HCT116 (cell line): ENCODE data around the gene FSHR. TPM values are rescaled to one million over a fixed set of nuclear protein-coding genes. Genes with fewer than 3 reads are reported as not detected.

Source experiments
- ATAC-seq: fragments of 200-7000 bp; cut with Tn5 transposase; 2 replicates; pipeline ENCODE4 v1.9.1; 2020; ENCODE audit warnings: mild to moderate bottlenecking, moderate library complexity
- BruUV-seq: library from RNA; stranded (reverse); fragments of 400-500 nt; replicated peaks from 2 replicates; lab custom pipeline; 2021; lab: Mats Ljungman, UMichigan
- CTCF ChIA-PET: fragments of 300-600 bp; sonication (Branson Sonifier 250); formaldehyde crosslinking; loops from one replicate; lab custom pipeline; 2021; ENCODE audit warnings: antibody characterized with exemption; lab: Charles Lee
- POLR2A ChIA-PET: fragments of 300-600, 350-600 bp; sonication (Branson Sonifier 250); formaldehyde crosslinking; loops from one replicate; lab custom pipeline; 2021; ENCODE audit warnings: antibody characterized with exemption; lab: Charles Lee
- RAD21 ChIA-PET, 2 experiments: fragments of 300-600 bp; sonication (Branson Sonifier 250); formaldehyde crosslinking; loops; one replicate each; lab custom pipeline; 2023; ENCODE audit warnings: low total read pairs in 2 of 2; ENCODE audit not compliant: uncharacterized antibody in 2 of 2, unreplicated experiment in 2 of 2, low non-redundant PET in 1 of 2; lab: Charles Lee
- DNase-seq: peaks from one replicate; pipeline ENCODE4 v3.0.0-alpha.2; 2010; ENCODE audit warnings: low read depth, low spot score
- H2AFZ ChIP-seq: fragments of 200-600 bp; shearing (Covaris generic), sonication (generic); 2 replicates; pipeline ENCODE4 v1.6.1; 2017; ENCODE audit warnings: low read depth, mixed run types, mixed read lengths, antibody characterized with exemption, low read length; ENCODE audit not compliant: poor library complexity, severe bottlenecking
- H3K27ac ChIP-seq: 2 replicates; pipeline ENCODE4 v1.5.1; 2012; ENCODE audit warnings: low read depth, low read length
- H3K27me3 ChIP-seq: fragments of 200-600 bp; sonication (generic); 2 replicates; pipeline ENCODE4 v1.6.1; 2016; ENCODE audit warnings: mixed run types, low read length, mixed read lengths; ENCODE audit not compliant: insufficient read depth
- H3K36me3 ChIP-seq, 2 experiments: fragments of 200-500 bp in 1 of 2; fragments of 200-600 bp in 1 of 2; sonication (Bioruptor generic) in 1 of 2; sonication (generic) in 1 of 2; 2 replicates each; pipeline versions ENCODE4 v1.5.1 to v1.6.1; 2014 to 2016; ENCODE audit warnings: low read length in 2 of 2, inconsistent platforms in 1 of 2, mixed read lengths in 1 of 2, mixed run types in 1 of 2; ENCODE audit not compliant: insufficient read depth in 2 of 2, control insufficient read depth in 1 of 2
- H3K4me1 ChIP-seq, 2 experiments: fragments of 200-600 bp in 1 of 2; sonication (generic) in 1 of 2; 2 replicates each; pipeline versions ENCODE4 v1.5.1 to v1.6.1; 2012 to 2017; ENCODE audit warnings: low read length in 2 of 2, inconsistent platforms in 1 of 2, mild to moderate bottlenecking in 1 of 2, mixed read lengths in 1 of 2, mixed run types in 1 of 2, moderate library complexity in 1 of 2; ENCODE audit not compliant: insufficient read depth in 2 of 2, control insufficient read depth in 1 of 2
- H3K4me2 ChIP-seq: fragments of 200-600 bp; sonication (generic); 2 replicates; pipeline ENCODE4 v1.6.1; 2017; ENCODE audit warnings: mixed run types, low read length, mixed read lengths
- H3K4me3 ChIP-seq, 2 experiments: fragments of 200-600 bp in 1 of 2; sonication (generic) in 1 of 2; replicated peaks in 1 of 2; 2 replicates each; pipeline ENCODE4 v1.5.1; 2011 to 2016; ENCODE audit warnings: low read length in 2 of 2, control low read depth in 1 of 2, low read depth in 1 of 2, mild to moderate bottlenecking in 1 of 2, mixed read lengths in 1 of 2, mixed run types in 1 of 2
- H3K79me2 ChIP-seq: fragments of 200-600 bp; sonication (generic); 2 replicates; pipeline ENCODE4 v1.6.1; 2017; ENCODE audit warnings: mild to moderate bottlenecking, mixed run types, low read length, moderate library complexity, mixed read lengths; ENCODE audit not compliant: insufficient read depth
- H3K9ac ChIP-seq: fragments of 200-600 bp; sonication (generic); 2 replicates; pipeline ENCODE4 v1.6.1; 2016; ENCODE audit warnings: low read length, mixed read lengths
- H3K9me2 ChIP-seq: fragments of 200-600 bp; sonication (generic), shearing (Covaris generic); 2 replicates; pipeline ENCODE4 v1.6.1; 2017; ENCODE audit warnings: mixed run types, mild to moderate bottlenecking, moderate library complexity; ENCODE audit not compliant: insufficient read depth
- H3K9me3 ChIP-seq, 2 experiments: fragments of 200-500 bp in 1 of 2; fragments of 200-600 bp in 1 of 2; sonication (Bioruptor generic) in 1 of 2; sonication (generic) in 1 of 2; 2 replicates each; pipeline ENCODE4 v1.6.1; 2014 to 2017; ENCODE audit warnings: low read length in 2 of 2, mixed read lengths in 2 of 2, inconsistent platforms in 1 of 2, low read depth in 1 of 2, mild to moderate bottlenecking in 1 of 2, mixed run types in 1 of 2, moderate library complexity in 1 of 2; ENCODE audit not compliant: control insufficient read depth in 1 of 2, insufficient read depth in 1 of 2
- H4K20me1 ChIP-seq: fragments of 200-600 bp; sonication (generic), shearing (Covaris generic); 2 replicates; pipeline ENCODE4 v1.6.1; 2017; ENCODE audit warnings: mixed run types, mild to moderate bottlenecking, moderate library complexity; ENCODE audit not compliant: insufficient read depth
- ATF3 ChIP-seq: IDR thresholded peaks from 2 replicates; pipeline ENCODE4 v1.6.1; 2012
- CBX3 ChIP-seq: IDR thresholded peaks from 2 replicates; pipeline ENCODE4 v1.6.1; 2012; ENCODE audit warnings: low read depth
- CTCF ChIP-seq, 3 experiments: fragments of 200-600 bp in 1 of 3; sonication (generic) in 1 of 3; IDR thresholded peaks in 2 of 3; conservative IDR thresholded peaks in 1 of 3; 2 replicates each; pipeline ENCODE4 v1.5.1; 2012 to 2017; ENCODE audit warnings: low read depth in 2 of 3, low read length in 2 of 3, antibody characterized with exemption in 1 of 3, borderline replicate concordance in 1 of 3, control low read depth in 1 of 3, mild to moderate bottlenecking in 1 of 3, mixed read lengths in 1 of 3, mixed run types in 1 of 3, moderate library complexity in 1 of 3; ENCODE audit not compliant: insufficient read depth in 1 of 3
- EZH2 ChIP-seq: fragments of 200-600 bp; sonication (generic); IDR thresholded peaks from 2 replicates; pipeline ENCODE4 v1.6.1; 2017; ENCODE audit warnings: antibody characterized with exemption, mixed run types
- MAX ChIP-seq: IDR thresholded peaks from 2 replicates; pipeline ENCODE4 v1.6.1; 2012
- RAD21 ChIP-seq: IDR thresholded peaks from 2 replicates; pipeline ENCODE4 v1.6.1; 2012; ENCODE audit warnings: low read depth, mild to moderate bottlenecking
- SP1 ChIP-seq: IDR thresholded peaks from 2 replicates; pipeline ENCODE4 v1.6.1; 2012; ENCODE audit warnings: low read depth
- ZFX ChIP-seq: fragments of 450-650 bp; IDR thresholded peaks from 2 replicates; pipeline ENCODE4 v1.6.1; 2017
- intact Hi-C: fragments of 100-400 bp; cut with micrococcal nuclease; formaldehyde crosslinking; loops from 2 replicates; pipeline ENCODE4 v1.10.0; 2022
- microRNA-seq: library from miRNA; unstranded; fragments of <30 nt; microRNA quantifications from one replicate; pipeline ENCODE4, GENCODE V29; 2016; ENCODE audit warnings: borderline number of aligned reads
- total RNA-seq: library from RNA; stranded (reverse); gene quantifications from one replicate; pipeline ENCODE4 v1.2.1, GENCODE V29; 2021; ENCODE audit not compliant: unreplicated experiment

Gene FSHR
- total RNA-seq, 1 experiment from 2014 or later, result not detected

GRCh38 chr2:48914477-48915089, 239.7 kb downstream of the FSHR start:
- H3K4me3 ChIP-seq, result no peak overlapping the region
- TF ChIP-seq SP1 (no peak), RAD21 (no peak), ATF3 (no peak), ZFX (no peak), MAX (no peak), EZH2 (no peak), CBX3 (no peak), CTCF (IDR thresholded peaks at IDR 0.05 in 2 of 3, conservative IDR thresholded peaks at IDR 0.05 in 1 of 3; ENCODE audit: borderline replicate concordance in 1 of 3, insufficient read depth in 1 of 3, low read depth in 2 of 3, low read length in 2 of 3) (no peak)
- TF ChIP-seq, all 23 proteins: peak for 0
- intact Hi-C loops, result no loop called here
- ATAC-seq (no peak), DNase-seq (no peak)
- H3K9me2 ChIP-seq, result no peaks in the 10 kb centered on the region
- ChIA-PET POLR2A (no interaction called here), CTCF (no interaction called here), RAD21 (no interaction called here)
- no peak overlapping the region for H2AFZ ChIP-seq
- H3K4me1 ChIP-seq, result no peaks in the 10 kb centered on the region
- no peaks in the 10 kb centered on the region for H4K20me1 ChIP-seq
- peaks cover 4% of the 10 kb centered on the region; the same call in 1 of the 2 replicates for H3K27me3 ChIP-seq
- no TSS peak for BruUV-seq
- no peaks in the 10 kb centered on the region for H3K9me3 ChIP-seq
- no peaks in the 10 kb centered on the region for H3K79me2 ChIP-seq
- H3K27ac ChIP-seq, result no peak overlapping the region
- H3K36me3 ChIP-seq, result no peaks in the 10 kb centered on the region
- H3K4me2 ChIP-seq, result no peak overlapping the region
- H3K9ac ChIP-seq, result no peak overlapping the region

Small RNA genes lying within 50 kb of the gene (microRNA-seq; reads per million reads assigned to microRNA genes)
- gene MIR548BA, result not detected
